Subcutaneous adipose tissue (tissue), 4 donors: ENCODE results near the gene BRICD5. TPM values are rescaled to one million over a fixed set of nuclear protein-coding genes. Genes with fewer than 3 reads are reported as not detected.

Experiments
- total RNA-seq, 4 donors: library from RNA; depleted of rRNA; stranded (reverse); fragments of >200 nt; gene quantifications; one replicate each; pipeline ENCODE4 v1.1.0, GENCODE V29; 2016
- TF ChIP-seq, protein P1 (sequence below): fragments of 450-650 bp; IDR thresholded peaks from one replicate; pipeline ENCODE4 v1.5.1; 2016; ENCODE audit warnings: low read depth, mild to moderate bottlenecking, control low read depth, antibody characterized with exemption, moderate library complexity

BRICD5 gene
- total RNA-seq, 4 donors from 2014 or later = 0.66 to 6.0 (median 4.1) TPM

GRCh38 chr16:2238838-2239675, 28.4 kb upstream of the BRICD5 start:
- TF ChIP-seq, protein P1, sequence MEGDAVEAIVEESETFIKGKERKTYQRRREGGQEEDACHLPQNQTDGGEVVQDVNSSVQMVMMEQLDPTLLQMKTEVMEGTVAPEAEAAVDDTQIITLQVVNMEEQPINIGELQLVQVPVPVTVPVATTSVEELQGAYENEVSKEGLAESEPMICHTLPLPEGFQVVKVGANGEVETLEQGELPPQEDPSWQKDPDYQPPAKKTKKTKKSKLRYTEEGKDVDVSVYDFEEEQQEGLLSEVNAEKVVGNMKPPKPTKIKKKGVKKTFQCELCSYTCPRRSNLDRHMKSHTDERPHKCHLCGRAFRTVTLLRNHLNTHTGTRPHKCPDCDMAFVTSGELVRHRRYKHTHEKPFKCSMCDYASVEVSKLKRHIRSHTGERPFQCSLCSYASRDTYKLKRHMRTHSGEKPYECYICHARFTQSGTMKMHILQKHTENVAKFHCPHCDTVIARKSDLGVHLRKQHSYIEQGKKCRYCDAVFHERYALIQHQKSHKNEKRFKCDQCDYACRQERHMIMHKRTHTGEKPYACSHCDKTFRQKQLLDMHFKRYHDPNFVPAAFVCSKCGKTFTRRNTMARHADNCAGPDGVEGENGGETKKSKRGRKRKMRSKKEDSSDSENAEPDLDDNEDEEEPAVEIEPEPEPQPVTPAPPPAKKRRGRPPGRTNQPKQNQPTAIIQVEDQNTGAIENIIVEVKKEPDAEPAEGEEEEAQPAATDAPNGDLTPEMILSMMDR = no peak

DNA sequence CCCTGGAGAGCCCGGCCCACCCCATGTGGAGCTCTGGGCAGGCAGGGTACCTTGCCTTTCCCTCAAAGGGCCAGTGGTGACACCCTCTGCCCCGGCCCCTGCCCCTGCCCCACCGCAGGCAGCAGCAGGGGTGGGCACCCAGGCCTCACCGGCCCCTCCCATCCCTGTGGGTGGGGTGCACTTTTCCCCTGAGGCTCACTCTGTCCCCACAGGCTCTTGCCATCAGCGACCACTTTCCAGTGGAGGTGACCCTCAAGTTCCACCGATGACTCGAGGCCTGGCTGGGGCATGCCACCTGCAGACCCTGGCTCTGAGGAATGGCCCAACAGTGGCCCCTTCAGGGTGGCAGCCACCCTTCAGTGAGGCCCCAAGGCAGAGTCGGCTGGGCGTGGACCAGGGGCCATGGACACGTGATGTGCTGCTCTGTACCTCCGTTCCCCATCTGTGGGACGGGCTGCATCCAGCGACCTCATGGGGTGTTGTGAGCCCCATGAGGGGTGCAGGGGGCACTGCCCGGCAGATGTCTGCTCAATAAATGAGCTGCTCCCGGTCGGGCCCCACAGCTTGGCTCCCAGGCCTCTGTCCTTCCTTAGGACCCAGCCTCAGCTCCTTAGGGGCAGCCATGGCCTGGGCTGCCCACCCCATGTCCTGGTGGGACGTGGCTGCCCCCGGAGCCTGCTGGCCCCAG, 27.6 kb upstream of the BRICD5 start:
- TF ChIP-seq, protein P1 = no peak

DNA sequence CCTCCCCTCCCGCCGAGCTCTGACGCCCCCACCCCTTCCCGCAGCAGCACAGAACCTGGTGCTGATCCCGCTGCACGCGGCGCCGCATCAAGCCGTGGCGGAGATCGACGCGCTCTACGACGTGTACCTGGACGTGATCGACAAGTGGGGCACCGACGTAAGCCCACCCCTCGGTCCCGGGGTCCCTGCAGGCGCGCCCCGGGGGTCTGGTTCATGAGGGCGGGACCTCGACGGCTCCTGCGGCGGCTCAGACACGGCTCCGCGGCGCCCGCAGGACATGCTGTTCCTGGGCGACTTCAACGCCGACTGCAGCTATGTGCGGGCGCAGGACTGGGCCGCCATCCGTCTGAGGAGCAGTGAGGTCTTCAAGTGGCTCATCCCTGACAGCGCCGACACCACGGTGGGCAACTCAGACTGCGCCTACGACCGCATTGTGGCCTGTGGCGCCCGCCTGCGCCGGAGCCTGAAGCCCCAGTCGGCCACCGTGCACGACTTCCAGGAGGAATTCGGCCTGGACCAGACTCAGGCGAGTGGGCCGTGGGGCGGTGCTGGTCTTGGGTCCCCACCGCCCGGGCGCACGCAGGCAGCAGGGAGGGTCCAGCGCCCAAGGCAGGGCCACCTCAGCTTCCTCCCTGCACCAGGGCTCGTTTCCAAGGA, 27.0 kb upstream of the BRICD5 start:
- TF ChIP-seq, protein P1 = no peak

GRCh38 chr16:2237102-2237482, 26.4 kb upstream of the BRICD5 start:
- TF ChIP-seq, protein P1 = no peak

DNA sequence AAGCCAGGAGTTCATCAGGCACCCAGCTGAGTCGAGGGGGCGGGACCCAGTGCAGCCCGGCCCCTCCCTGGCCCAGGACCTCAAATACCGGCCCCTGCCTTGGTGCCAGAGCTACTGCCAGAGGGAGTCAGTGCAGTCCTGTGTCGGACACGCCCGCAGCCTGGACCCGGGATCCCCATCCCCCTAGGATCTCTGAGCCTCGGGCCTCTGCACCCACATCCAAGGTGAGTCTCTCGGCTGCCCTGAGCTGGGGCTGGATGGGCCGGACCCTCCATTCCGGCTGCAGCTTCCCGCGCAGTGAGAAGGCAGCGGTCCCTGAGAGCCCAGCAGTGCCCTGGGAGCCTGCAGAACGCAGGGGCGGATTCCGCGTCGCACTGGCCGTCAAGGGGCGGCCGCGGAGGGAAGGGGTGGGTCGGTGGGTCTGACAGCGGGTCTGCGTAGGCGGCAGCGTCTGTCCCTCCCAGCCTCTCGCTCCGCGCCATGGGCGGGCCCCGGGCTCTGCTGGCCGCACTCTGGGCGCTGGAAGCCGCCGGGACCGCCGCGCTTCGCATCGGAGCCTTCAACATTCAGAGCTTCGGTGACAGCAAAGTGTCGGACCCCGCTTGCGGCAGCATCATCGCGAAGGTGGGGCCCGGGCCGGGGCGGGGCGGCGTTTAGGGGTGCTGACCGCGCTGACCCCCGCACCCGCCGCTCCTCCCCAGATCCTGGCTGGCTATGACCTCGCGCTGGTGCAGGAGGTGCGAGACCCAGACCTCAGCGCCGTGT, 25.9 kb upstream of the BRICD5 start, which contains the start of gene DNASE1L2:
Gene DNASE1L2 (plus strand): TSS at position 108 of the 765 bp plus-strand sequence. CDS start 373 bp downstream, at position 481.
- TF ChIP-seq, protein P1 = no peak

DNA sequence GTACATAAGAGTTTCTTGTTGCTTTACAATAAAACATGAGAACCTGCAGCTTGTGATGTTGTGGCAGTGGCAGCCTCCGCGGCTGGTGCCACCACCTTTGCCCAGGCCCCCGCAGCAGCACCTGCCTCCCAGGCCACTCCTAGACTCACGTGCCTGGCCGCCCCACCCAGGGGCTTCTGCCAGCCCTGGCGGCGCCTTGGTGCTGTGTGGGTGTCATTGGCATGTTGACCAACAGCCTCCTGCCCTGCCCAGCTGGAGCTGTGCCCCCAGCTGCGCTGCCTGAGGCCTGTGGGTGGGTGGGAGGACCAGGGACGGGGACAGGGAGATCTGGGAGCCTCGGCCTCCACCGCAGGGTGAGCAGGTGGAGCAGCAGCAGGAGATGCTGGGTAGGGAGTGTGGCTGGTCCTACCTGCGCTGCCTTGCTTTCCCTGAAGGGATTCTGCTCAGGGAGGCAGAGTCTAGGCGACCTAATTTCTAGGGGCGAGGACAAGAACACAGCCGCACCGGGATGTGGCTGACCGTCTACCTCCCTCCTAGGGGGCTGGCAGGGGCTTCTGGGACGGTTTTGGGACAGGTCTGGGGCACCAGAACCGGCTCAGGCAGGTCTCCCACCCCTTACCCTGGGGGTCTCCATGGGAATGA, 25.2 kb upstream of the BRICD5 start:
- TF ChIP-seq, protein P1 = no peak
